Stimulated activated CD4-positive, alpha-beta T cell treated with anti-CD3 and anti-CD28 coated beads, Interleukin-1b, Interleukin-23, amount 100 ng/mL, for 1 hour (primary cell): ENCODE results near the gene ABHD8.

Experiments
- DNase-seq, 2 donors: peaks; one replicate each; pipeline ENCODE4 v3.0.0-alpha.2; 2020; ENCODE audit warnings: low read depth in 2 of 2

Gene ABHD8

DNA sequence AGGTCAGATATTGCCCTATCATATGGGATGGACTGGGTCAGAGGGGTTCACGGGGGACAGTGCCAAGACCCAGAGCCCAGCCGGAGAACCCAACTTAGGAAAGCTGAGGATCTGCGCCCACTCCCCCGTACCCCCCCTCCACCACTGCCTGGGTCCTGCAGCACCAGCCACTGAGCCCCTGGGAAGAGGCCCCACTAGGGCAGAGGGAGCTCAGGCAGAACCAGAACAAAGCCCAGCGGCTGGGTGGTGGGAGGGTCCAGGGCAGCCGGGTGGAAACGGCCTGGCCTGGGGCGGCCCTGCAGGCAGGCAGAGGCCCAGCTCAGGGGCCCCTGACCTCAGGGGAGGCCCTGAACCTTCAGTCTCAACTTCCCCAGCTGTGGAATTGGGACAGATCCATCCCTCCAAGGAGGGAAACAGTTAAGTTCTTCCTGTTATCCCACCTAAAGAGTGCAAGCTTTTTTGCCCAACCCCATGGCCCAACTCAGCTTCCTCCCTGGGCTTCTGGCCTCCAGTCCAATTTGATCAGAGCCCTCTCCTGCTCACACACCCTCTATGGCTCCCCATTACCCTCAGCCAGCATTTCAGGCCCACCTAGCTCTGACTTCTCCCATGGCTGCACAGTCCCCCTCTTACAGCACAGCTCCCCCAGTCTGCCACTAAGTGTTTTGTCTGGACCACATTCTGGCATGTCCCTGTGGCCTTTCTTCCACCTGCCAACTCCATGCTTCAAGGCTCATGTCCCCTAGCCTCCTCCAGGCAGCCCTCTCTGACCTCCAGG, 60.6 kb downstream of the ABHD8 start:
- DNase-seq = no peak
